Lower lobe of right lung (tissue), 2 donors: ENCODE data around the gene CCDC188. TPM values are rescaled to one million over a fixed set of nuclear protein-coding genes. Genes with fewer than 3 reads are reported as not detected.

ENCODE experiments used
- ATAC-seq, 2 donors: fragments of 200-7000 bp; cut with Tn5 transposase; one replicate each; pipeline ENCODE4 v1.9.1; 2020 to 2022; ENCODE audit warnings: mild to moderate bottlenecking in 2 of 2, moderate library complexity in 2 of 2
- DNase-seq: peaks from one replicate; pipeline ENCODE4 v3.0.0-alpha.2; 2020
- H3K27ac ChIP-seq: fragments of 200-600 bp; one replicate; pipeline ENCODE4 v1.8.0; 2022
- H3K27me3 ChIP-seq: fragments of 200-600 bp; one replicate; pipeline ENCODE4 v1.8.0; 2022; ENCODE audit warnings: low read depth
- H3K36me3 ChIP-seq: fragments of 200-600 bp; one replicate; pipeline ENCODE4 v1.8.0; 2022; ENCODE audit warnings: mild to moderate bottlenecking
- H3K4me1 ChIP-seq: fragments of 200-600 bp; one replicate; pipeline ENCODE4 v1.8.0; 2022
- H3K4me3 ChIP-seq: fragments of 200-600 bp; one replicate; pipeline ENCODE4 v1.8.0; 2022; ENCODE audit warnings: mild to moderate bottlenecking
- H3K9me3 ChIP-seq: fragments of 200-600 bp; one replicate; pipeline ENCODE4 v1.8.0; 2022
- intact Hi-C: fragments of 100-400 bp; cut with DNase I; formaldehyde crosslinking; loops from one replicate; pipeline ENCODE4 v1.11.0; 2022
- total RNA-seq: library from RNA; stranded (reverse); fragmentation: NEBNext Ultra II Directional; extraction: Animal tissue kit (Norgen Biotek cat#: 25700); gene quantifications from one replicate; pipeline ENCODE4 v1.2.1, GENCODE V29; 2021
- TF ChIP-seq, protein P1 (sequence below): fragments of 200-600 bp; IDR thresholded peaks from one replicate; pipeline ENCODE4 v1.8.0; 2022; ENCODE audit warnings: antibody characterized with exemption, mild to moderate bottlenecking
- donor health status: DM: no; HTN: yes; CAD: no; lungs with severe emphysema.

The CCDC188 gene
- total RNA-seq, 1 donor from 2014 or later = 0.77 TPM

GRCh38 chr22:20133930-20134549 is 16.8 kb downstream of the CCDC188 start:
- DNase-seq (no peak), ATAC-seq (no peak)
- Histone ChIP-seq H3K36me3 (no peaks in the 10 kb centered on the region), H3K4me3 (no peak overlapping the region), H3K27ac (no peak overlapping the region), H3K4me1 (peaks cover 65% of the 10 kb centered on the region), H3K9me3 (no peaks in the 10 kb centered on the region), H3K27me3 (no peaks in the 10 kb centered on the region)
- intact Hi-C loops = no loop called here
- TF ChIP-seq, protein P1, sequence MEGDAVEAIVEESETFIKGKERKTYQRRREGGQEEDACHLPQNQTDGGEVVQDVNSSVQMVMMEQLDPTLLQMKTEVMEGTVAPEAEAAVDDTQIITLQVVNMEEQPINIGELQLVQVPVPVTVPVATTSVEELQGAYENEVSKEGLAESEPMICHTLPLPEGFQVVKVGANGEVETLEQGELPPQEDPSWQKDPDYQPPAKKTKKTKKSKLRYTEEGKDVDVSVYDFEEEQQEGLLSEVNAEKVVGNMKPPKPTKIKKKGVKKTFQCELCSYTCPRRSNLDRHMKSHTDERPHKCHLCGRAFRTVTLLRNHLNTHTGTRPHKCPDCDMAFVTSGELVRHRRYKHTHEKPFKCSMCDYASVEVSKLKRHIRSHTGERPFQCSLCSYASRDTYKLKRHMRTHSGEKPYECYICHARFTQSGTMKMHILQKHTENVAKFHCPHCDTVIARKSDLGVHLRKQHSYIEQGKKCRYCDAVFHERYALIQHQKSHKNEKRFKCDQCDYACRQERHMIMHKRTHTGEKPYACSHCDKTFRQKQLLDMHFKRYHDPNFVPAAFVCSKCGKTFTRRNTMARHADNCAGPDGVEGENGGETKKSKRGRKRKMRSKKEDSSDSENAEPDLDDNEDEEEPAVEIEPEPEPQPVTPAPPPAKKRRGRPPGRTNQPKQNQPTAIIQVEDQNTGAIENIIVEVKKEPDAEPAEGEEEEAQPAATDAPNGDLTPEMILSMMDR = no peak

- peaks cover 59% of the 10 kb centered on the region for H3K4me1 ChIP-seq
- DNase-seq (no peak), ATAC-seq (no peak)
- TF ChIP-seq, protein P1 = no peak
- H3K9me3 ChIP-seq = no peaks in the 10 kb centered on the region
- intact Hi-C loops = no loop called here
- no peaks in the 10 kb centered on the region for H3K36me3 ChIP-seq
- H3K4me3 ChIP-seq = peak overlapping the region; percentile 93
- no peaks in the 10 kb centered on the region for H3K27me3 ChIP-seq
- H3K27ac ChIP-seq = peak overlapping the region; percentile 82
These were observed 18.1 kb downstream of the CCDC188 start for GRCh38 chr22:20132686-20133246.

DNA sequence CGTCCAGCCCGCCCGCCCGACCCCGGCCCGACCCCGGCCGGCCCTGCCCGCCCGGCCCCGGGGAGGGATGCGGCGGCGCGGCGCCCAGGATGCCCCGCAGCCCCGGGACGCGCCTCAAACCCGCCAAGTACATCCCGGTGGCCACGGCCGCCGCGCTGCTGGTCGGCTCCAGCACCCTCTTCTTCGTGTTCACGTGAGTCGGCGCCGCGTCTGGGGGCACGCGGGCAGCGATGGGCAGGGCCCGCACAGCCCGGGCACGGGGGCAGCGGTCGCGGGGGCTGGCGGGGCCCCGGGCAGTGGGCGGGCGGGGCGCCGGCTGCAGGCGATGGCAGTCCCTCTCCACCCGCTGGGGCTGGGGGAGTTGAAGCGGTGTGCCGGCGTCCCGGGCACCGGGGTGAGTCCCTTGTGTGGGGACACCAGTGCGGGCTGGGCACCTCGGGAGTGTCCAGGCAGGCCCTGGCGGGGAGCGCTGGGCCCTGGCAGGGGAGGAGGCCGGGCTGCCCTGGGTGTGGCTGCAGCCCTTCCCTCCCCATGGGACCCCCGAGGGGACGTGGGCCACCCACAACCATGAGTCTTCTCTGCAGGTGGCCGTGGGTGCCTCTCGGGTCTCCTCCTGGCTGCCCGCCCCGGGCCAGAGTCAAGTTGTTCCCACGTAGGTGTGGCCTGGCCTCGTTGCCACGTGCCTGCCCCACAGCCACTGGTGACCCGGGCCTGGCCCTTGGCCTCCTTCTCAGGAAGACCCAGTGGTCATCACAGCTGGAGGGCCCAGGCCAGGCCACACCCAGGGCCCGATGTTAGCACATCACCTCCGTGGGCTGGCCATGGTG is 18.8 kb downstream of the CCDC188 start:
- DNase-seq = peak; percentile 79
- intact Hi-C loops = no loop called here

DNA sequence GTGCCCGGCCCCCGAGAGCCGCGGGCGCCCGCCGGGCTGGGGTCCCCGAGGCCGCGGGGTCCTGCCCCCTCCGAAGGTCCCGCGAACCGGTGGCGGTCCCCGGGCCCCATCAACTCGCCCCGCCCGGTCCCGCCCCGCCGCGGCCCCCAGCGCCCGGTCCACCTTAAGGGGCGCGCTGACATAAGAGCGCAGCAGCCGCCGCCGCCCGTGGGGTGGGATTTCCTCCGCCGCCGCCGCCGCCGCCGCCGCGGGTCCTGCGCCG is 19.3 kb downstream of the CCDC188 start, which contains the start of gene ZDHHC8:
ZDHHC8 (plus strand) TSS at position 208 of the 262 bp plus-strand sequence. CDS start 144 bp downstream, outside the sequence.
- peaks cover 12% of the 10 kb centered on the region for H3K36me3 ChIP-seq

More for the DNA sequence above, 18.8 kb downstream of the CCDC188 start:
- Histone ChIP-seq H3K4me3 (peak overlapping the region; percentile 93), H3K27me3 (no peaks in the 10 kb centered on the region), H3K9me3 (no peaks in the 10 kb centered on the region), H3K4me1 (peaks cover 52% of the 10 kb centered on the region), H3K36me3 (peaks cover 6% of the 10 kb centered on the region), H3K27ac (peak overlapping the region; percentile 82)
- ATAC-seq = peak; percentile 30 to 32
- TF ChIP-seq, protein P1 = no peak

More for the DNA sequence above, 19.3 kb downstream of the CCDC188 start, which contains the start of gene ZDHHC8:
- ATAC-seq = peak; percentile 60 to 82
- no peak for DNase-seq
- Histone ChIP-seq H3K4me1 (peaks cover 47% of the 10 kb centered on the region), H3K27me3 (no peaks in the 10 kb centered on the region), H3K27ac (peak within 1 kb of the TSS; percentile 95), H3K4me3 (peak within 1 kb of the TSS; percentile 93), H3K9me3 (no peaks in the 10 kb centered on the region)
- TF ChIP-seq, protein P1 = no peak
- intact Hi-C loops = no loop called here
